HT-29 (cell line): ENCODE measurements around the gene PROB1. TPM values are rescaled to one million over a fixed set of nuclear protein-coding genes. Genes with fewer than 3 reads are reported as not detected.
A peak's percentile ranks its signal among the peaks of the same experiment; 100 is the strongest.
"Not testable (repeated sequence)": the region's sequence is repeated elsewhere in the genome, so short reads cannot be mapped to it uniquely, and the experiment has no call there.

Source experiments
- DNase-seq: peaks from one replicate; pipeline ENCODE4 v3.0.0-alpha.2; 2015; ENCODE audit warnings: low spot score
- total RNA-seq: library from RNA; depleted of rRNA; stranded (reverse); fragments of >200 nt; shearing (Covaris generic); gene quantifications from 2 replicates; pipeline ENCODE4 v1.2.3, GENCODE V29; 2014

The PROB1 gene
- total RNA-seq, 1 experiment from 2014 or later = 2.0 TPM

DNA sequence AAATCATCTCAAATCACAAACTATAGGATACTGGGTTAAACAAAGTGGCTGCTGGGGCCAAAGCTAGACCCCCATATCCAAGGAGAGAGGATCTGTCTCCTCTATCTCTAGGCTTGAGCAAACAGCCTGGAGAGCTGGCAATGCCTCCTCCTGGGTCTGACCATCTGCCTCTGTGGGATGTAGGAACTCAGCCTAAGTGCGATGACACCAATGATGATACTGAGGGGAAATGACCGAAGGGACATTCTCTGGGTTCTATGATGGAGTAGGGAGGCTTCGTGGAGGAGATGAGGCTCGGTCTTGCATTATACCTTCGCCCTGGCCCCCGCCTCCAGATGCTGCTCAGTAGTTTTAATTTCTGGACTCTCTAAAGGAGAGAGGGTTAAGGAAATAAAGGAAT is 18.2 kb upstream of the PROB1 start:
- DNase-seq = no peak

DNA sequence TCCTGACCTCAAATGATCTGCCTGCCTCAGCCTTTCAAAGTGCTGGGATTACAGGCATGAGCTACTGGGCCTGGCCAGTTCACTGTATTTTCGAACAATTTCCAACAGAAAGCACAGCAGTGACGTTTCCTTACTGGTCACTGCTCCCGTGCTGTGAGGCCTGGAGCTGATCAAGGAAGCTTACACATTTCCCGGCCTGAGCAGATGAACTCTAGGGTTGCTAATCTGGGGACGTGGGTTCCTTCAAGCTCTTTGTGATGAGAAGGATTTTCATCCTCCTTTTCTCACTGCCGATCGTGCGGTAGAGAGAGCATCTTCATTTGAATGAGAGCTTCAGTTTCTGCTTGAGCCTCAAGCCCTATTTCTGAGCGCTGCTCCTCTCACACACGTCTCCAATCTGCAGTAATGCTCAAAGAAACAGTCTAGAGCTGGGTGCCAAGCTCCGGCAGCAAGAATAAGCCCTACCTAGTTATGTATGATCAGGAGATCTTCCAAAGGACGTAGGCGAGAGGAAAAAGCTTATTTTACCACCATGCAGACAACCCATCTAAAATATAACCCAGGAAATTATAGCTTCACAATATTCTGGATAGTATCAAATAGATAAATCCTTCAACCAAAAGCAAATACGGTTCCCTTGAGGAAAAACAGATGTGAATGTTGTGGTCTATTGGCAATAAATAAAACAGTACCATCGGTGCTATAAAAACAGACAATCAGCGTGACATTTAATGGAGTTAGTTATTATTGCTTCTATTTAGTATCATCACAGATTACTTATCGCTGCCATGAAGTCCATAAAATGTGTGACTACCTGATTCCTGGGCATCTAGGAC is 16.3 kb upstream of the PROB1 start:
- no peak for DNase-seq

DNA sequence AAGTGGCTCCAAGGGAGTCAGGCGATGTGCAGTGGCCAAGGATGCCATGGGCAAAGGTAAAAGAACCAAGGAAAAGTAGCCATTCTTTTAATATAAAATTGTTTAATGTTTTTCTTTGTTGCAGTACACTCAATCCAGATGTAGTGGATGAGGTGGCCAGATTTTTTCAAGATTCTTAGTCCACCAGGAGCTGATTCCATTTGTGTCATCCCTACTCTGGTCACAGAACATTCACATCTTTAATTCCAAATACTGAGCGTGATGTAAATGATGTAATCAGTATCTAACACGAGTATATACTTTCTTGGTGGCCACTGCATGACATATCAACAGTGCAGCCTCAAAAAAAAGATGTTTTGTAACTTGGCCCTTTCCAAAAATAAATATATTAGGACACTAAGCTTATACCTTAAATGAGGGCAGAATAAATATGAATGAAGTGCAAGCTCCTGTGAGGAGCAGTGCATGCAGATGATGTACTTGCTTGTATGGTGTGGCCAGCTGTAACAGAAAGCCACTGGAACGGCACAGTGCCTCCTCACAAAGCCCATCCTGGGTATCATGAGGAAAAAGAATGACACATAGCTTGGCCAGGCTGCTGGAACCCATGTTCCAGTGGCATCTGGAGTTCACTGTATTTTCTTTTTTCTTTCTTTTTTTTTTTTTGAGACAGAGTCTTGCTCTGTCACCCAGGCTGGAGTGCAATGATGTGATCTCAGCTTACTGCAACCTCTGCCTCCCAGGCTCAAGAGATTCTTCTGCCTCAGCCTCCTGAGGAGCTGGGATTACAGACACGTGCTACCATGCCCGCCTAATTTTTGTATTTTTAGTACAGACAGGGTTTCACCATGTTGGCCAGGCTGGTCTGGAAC is 15.5 kb upstream of the PROB1 start:
- no peak for DNase-seq

GRCh38 chr5:139409116-139409515 is 14.2 kb upstream of the PROB1 start:
- DNase-seq = not testable (repeated sequence)

DNA sequence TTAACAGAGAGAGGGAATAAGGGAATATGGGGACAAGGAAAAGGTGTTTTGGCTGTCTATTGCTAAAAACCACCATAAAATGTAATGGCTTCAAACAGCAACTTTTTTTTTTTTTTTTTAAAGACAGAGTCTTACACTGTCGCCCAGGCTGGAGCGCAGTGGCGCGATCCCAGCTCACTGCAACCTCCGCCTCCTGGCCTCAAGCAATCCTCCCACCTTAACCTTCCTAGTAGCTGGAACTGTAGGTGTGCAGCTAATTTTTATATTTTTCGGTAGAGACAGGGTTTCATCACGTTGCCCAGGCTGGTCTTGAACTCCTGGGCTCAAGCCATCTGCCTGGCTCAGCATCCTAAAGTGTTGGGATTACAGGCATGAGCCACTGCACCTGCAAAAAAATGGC is 13.3 kb upstream of the PROB1 start:
- DNase-seq = no peak

DNA sequence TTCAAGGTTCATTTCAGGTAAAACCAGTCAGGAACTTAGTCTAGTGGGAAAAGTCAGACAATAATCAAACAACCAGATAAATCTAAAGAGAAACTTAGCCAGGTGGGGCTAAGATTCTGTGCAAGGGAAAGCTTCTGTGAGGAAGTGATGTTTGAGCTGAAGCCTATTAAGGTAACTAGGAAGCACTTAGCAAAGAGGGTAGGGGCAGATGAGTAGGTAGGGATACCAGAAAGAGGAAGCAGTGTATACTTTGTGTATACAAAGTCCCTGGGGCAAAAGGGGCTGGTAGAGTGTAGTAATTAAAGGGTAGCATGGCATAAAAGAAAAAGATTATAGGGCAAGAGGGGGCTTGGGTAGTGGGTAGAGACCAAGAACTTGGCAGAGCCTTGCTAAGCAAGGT is 12.6 kb upstream of the PROB1 start:
- DNase-seq = no peak

DNA sequence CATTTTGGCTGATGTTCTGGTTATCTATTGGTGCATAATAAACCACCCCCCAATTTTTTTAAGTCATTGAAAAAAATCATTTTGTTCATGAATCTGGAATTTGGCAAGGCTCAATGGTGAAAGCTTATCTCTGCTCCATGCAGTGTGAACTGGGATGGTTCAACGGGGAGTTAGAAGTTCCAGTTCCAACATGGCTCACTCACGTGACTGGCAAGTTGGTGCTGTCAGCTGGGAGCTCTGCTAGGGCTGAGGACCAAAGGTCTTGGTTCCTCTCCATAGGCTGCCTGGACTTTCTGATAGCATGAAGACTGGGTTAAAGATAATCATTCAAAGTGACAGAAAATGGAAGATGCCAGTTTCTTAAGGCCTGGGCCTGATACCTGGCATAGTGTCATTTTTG is 12.1 kb upstream of the PROB1 start:
- DNase-seq = no peak

- DNase-seq = no peak
These were observed 9.6 kb upstream of the PROB1 start for GRCh38 chr5:139404484-139404840.

DNA sequence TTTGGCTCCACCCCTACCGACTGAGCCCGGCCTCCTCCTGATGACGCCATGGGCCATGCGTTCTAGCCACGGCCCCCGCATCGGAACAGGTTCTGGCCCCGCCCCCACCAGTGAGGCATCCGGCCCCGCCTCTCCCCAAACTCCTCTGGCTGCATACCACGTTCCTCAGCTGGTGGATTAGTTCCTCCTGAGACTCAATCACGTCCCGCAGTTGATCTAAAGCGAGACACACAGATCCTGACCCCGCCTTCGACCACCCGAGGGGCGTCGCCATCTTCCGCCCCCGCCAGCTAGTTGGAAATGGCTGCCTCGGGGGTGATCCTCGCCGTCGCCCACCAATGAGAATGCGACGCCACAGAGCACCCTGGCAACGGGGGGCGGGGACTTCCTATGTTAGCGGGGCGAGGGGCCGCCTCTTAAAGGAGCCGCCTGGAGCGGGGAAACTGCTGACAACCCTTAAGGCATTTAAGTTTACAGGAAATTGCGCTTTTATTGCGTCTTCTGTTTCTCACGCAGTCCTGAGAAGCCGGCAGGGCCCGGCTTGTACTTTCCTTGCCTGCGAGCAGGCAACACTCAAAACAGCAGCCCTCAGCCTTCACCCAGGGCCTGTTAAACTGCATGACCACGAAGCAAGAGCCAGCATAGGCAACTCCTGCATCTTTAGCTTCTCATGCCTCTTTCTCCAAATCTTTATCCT is 9.0 kb upstream of the PROB1 start, which contains the start of gene SPATA24:
SPATA24 (minus strand) TSS at position 303 of the 697 bp plus-strand sequence; CDS start at position 274, 29 bp downstream.
- DNase-seq = peak; percentile 96

GRCh38 chr5:139403418-139403786 is 8.5 kb upstream of the PROB1 start:
- DNase-seq = no peak

DNA sequence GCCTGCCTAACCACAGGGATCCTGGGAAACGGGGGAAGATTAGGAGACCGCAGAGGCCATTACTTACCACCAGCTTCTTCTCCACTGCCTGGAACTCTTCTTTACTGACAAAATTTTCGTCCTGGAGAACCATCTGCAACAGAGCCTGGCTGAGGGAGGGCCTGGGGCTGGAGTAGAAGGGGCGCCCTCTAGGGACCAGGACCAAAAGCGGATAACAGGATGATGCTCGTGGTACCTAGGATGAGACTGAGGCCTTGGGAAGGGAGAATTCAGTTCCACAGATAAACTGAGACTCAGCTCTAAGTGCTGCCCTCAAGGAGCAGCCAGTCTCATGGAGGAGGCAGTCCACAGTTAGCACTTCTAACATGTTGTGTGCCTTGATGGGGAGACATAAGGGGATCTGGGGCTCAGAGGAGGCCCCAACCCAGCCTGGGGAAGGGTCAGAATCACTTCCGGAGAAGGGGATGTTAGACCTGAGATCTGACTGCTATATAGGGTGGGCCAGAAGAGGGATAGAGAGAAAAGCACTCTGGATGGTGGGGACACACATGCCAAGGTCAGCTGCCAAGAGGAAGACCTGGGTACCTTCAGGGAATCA is 7.8 kb upstream of the PROB1 start:
- peak; percentile 50 for DNase-seq

GRCh38 chr5:139401546-139401945 is 6.6 kb upstream of the PROB1 start:
- DNase-seq = no peak

DNA sequence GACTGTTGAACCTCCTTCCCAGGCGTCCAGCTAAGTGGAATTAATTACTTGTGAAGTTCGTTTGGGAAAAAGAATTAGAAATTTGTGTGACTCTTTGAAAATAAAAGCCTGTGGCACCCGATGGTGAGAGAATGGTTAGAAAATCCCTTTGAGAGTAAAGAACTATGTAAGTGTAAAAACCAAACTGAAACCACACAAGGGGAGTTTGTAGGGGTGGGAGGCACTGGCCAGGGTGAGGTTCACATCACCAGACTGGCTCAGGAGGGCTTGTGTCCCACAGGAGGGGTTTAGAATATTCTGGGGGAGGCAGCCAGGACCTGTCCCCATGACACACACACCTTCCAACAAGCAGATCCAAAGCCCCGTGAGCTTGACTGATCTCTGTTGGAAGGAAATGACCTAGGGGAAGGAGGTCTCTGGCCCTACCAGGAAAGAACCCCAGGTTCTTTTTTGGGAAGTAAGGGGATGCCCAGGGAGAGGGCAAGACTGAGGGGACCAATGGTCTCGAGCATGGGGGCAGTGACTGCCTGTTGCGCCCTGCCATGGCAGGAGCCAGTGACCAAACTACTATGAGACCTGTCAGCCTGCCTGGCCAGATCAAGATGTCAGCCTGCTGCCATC is 4.7 kb upstream of the PROB1 start:
- DNase-seq = no peak

DNA sequence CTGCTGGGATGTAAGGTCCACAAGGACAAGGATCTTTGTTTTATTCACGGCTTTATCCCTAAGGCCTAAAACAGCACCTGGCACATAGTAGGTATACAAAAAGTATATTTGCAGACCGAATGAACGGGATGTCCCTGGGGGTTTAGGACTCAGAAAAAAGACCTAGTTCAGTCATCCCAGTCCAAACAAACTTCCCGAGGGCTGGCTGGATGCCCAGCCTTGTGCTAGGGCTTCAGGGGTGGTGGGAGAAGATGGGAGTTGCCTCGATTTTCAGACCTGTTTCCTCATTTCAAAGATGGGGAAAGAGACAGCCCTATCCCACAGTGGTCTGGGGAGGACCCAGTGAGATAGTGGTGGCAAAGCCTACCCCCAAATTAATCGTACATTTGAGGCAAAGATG is 3.0 kb upstream of the PROB1 start:
- DNase-seq = no peak

DNA sequence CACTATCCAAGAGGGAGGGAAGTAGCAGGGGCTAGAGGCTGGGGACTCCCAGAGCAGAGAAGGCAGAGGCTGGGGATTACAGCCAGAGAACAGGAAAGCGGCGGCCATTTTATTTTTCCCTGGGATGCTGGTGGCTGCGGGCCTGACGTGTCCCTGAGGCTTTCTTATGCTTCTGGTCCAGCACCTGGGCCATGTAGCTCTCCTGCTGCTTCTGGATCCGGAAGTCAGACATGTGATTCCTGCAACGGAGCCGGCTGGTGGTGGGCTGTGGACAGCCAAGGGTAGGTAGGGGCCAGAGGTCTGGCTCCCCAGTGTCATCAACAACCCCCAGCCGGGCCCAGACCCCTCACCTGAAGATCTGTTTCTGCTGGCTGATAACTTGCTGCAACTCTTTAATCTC is 1.8 kb upstream of the PROB1 start:
- DNase-seq = no peak

- DNase-seq = no peak
These were observed 1.1 kb upstream of the PROB1 start for GRCh38 chr5:139395844-139396640.

GRCh38 chr5:139394123-139394653 is 716 bp downstream of the PROB1 start:
- DNase-seq = no peak

GRCh38 chr5:139393497-139394122 is 1.3 kb downstream of the PROB1 start:
- no peak for DNase-seq

DNA sequence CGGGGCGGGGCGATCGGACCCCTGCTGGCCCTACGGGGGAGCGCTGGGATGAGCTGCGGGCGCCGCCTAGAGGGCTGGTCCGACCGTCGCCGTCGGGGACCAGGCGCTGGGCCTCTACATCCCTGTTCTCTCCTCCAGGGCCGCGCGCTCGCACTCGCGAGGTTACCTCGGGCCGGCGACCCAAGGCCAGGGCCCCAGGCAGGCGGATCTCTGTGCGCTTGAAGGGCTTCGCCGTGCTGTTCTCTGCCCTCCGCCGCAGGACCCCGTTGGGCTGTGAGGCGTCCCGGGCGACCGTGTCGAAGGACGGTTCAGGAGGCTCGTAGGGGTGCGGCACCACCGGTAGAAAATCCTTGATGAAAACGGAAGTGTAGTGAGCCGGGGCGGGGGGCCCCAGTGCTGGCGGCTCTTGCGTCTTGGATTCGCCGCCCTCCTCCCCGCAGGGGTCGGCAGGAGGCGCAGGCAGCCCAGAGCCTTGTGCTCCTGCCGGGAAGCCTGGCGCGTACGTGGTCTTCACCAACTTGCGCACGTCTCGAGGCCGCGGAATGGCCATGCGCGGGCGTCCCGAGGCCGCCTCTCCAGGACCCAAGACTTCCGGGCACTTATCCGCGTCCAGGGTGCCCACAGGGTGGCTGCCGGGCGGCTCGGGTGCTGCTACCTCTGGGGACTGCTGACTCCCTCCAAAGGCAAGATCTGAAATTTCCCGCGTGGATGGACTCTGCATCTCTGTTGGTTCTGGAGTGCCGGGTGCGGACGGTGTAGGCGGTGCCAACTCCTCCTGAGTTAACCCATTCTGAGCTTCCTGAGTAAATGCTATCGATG is 2.0 kb downstream of the PROB1 start:
- DNase-seq = peak; percentile 79
